Measurements from ENCODE around the gene SOST.
A peak's percentile ranks its signal among the peaks of the same experiment; 100 is the strongest.

The SOST gene

DNA sequence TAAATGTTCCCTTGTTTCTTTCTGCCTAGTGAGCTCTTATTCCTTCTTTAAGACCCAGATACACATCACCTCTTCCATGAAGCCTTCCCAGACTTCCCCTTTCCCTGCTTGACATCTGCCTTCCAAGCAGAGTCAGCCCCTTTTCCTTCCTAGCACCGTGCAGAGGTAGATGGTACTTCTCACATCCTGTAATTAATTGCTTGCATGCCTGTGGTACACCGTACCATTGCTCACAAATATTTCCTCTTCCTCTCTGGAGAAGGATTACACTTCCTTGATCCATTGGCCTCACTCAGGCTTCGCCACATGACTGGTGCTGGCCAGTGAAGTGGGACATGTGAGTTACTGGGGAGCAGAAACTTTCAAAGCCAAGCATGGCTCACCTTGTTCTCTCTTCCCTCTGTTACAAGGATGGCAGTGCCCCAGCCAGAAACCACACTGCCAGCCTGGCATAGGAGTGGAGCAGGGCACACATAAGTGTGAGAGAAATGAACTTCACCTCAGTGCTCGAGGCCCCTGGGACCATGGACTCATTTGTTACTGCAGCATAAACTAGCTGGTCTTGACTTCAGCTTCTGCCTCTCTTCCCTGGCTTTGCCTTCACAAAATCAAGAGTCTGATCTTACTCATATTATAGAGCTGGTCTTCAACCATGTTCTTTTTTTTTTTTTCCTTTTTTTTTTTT is 44.0 kb downstream of the SOST start:
- FAIRE-seq (no peak), DNase-seq (ENCODE audit: extremely low spot score, insufficient read length, low read depth) (no peak)

- FAIRE-seq = peak; percentile 64
Measured at GRCh38 chr17:43713494-43714162, 45.0 kb downstream of the SOST start.

GRCh38 chr17:43712397-43712796 is 46.2 kb downstream of the SOST start:
- no peak for FAIRE-seq
- DNase-seq (ENCODE audit: extremely low spot score, insufficient read length, low read depth) = no peak

More at GRCh38 chr17:43713494-43714162, 45.0 kb downstream of the SOST start:
- no peak for DNase-seq (ENCODE audit: extremely low spot score, insufficient read length, low read depth)

DNA sequence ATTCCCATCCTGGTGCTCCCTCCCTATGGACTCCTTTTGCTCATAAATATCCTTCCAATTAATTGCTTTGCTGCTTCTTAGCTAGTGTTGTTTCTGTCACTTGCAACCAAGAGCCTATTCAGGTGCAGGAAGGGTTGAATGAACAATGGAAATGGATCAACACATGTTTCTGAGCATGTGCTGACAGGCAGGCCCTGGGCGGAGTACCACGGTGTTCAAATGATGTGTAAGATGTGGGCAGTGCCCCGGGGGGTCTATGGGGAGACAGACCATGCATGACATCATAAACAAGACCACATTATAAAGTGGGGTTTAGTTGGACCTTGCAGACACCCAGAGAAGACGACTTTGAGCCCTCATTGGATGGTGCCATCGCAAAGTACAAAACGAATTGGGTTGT is 48.5 kb downstream of the SOST start:
- FAIRE-seq (no peak), DNase-seq (ENCODE audit: extremely low spot score, insufficient read length, low read depth) (no peak)

DNA sequence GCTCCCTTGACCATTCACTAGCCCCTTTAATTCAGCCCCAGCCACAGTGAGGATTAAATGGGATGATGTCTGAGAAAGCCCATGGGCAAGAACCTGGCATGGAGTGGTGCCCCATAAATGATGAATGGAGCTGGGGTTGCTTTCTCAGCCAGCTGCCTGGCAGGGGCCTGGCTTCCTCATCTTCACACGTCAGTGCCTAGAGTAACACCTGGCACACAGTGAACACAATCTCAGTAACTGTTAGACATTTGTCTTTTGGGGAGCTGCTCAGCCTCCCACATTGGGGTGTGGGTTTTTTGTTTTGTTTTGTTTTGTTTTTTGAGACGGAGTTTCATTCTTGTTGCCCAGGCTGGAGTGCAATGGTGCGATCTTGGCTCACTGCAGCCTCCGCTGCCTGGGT is 49.4 kb downstream of the SOST start:
- DNase-seq (ENCODE audit: extremely low spot score, insufficient read length, low read depth) = no peak
- no peak for FAIRE-seq

DNA sequence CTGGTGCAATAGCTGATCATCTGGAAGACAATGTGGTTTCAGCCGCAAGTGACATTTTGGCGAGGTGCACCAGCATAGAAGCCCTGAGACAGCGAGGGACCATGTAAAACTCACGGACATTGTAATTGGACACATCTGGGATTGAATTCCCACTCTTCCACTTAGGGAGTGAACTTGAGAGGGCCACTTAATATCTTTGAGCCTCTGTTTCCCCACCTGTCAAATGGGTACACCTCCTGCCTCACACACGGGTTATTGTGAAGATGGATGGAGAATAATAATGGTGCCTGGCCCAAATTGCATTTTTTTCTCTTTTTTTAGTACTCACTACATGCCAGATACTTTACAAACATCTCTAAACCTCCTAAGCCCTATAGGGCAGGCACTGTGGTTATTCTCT is 51.4 kb downstream of the SOST start:
- DNase-seq (ENCODE audit: extremely low spot score, insufficient read length, low read depth) (no peak), FAIRE-seq (no peak)

GRCh38 chr17:43706235-43706634 is 52.4 kb downstream of the SOST start:
- FAIRE-seq = no peak

More at GRCh38 chr17:43706235-43706634, 52.4 kb downstream of the SOST start:
- no peak for DNase-seq (ENCODE audit: extremely low spot score, insufficient read length, low read depth)
